Endothelial cell of umbilical vein (primary cell): ENCODE data around the gene FARP1. TPM values are rescaled to one million over a fixed set of nuclear protein-coding genes. Genes with fewer than 3 reads are reported as not detected.

Source experiments
- BruUV-seq: library from RNA; stranded (reverse); fragments of 400-500 nt; replicated peaks from 2 replicates; lab custom pipeline; 2021; lab: Mats Ljungman, UMichigan
- CTCF ChIA-PET: fragments of 300-600, 350-600 bp; sonication (Branson Sonifier 250); formaldehyde crosslinking; loops from one replicate; lab custom pipeline; 2021; ENCODE audit warnings: antibody characterized with exemption, inconsistent platforms; lab: Charles Lee
- POLR2A ChIA-PET: fragments of 300-600, 350-600 bp; sonication (Branson Sonifier 250); formaldehyde crosslinking; loops from one replicate; lab custom pipeline; 2021; ENCODE audit warnings: antibody characterized with exemption, inconsistent platforms; lab: Charles Lee
- DNase-seq: peaks from one replicate; pipeline ENCODE4 v3.0.0-alpha.2; 2011; ENCODE audit warnings: low read depth, low spot score
- FAIRE-seq: peaks from 2 replicates; lab custom pipeline; 2011; peaks lifted over from hg19 to GRCh38; lab: Jason Lieb, UNC
- H2AFZ ChIP-seq: 2 replicates; pipeline ENCODE4 v1.6.0; 2012; ENCODE audit warnings: low read depth, low read length, control low read depth, inconsistent platforms
- H3K27ac ChIP-seq: 2 replicates; pipeline ENCODE4 v1.5.1; 2011; ENCODE audit warnings: low read depth, mild to moderate bottlenecking, control low read depth, low read length, moderate library complexity; ENCODE audit not compliant: insufficient read depth
- H3K27me3 ChIP-seq, 2 experiments: 2 replicates each; pipeline versions ENCODE4 v1.6.0 to v1.6.1; 2011; ENCODE audit warnings: low read length in 2 of 2, mixed read lengths in 1 of 2; ENCODE audit not compliant: control insufficient read depth in 2 of 2, insufficient read depth in 2 of 2
- H3K36me3 ChIP-seq, 2 experiments: 2 replicates in 1 of 2; 3 replicates in 1 of 2; pipeline ENCODE4 v1.5.1; 2011; ENCODE audit warnings: low read length in 2 of 2, mild to moderate bottlenecking in 1 of 2, moderate library complexity in 1 of 2; ENCODE audit not compliant: control insufficient read depth in 2 of 2, insufficient read depth in 2 of 2; ENCODE audit errors: extremely low read depth in 1 of 2
- H3K4me1 ChIP-seq: 3 replicates; pipeline ENCODE4 v1.5.1; 2011; ENCODE audit warnings: mild to moderate bottlenecking, low read length; ENCODE audit not compliant: control insufficient read depth, insufficient read depth; ENCODE audit errors: extremely low read depth
- H3K4me2 ChIP-seq: 2 replicates; pipeline ENCODE4 v1.6.1; 2011; ENCODE audit warnings: low read length, control low read depth, mixed read lengths; ENCODE audit not compliant: insufficient read depth
- H3K4me3 ChIP-seq, 3 experiments: fragments of 200-600 bp in 1 of 3; sonication (generic), shearing (Covaris generic) in 1 of 3; replicated peaks in 1 of 3; 2 replicates each; pipeline ENCODE4 v1.5.1; 2011 to 2016; ENCODE audit warnings: control low read depth in 3 of 3, low read length in 3 of 3, mild to moderate bottlenecking in 2 of 3, inconsistent platforms in 1 of 3, low read depth in 1 of 3, moderate library complexity in 1 of 3; ENCODE audit not compliant: insufficient read depth in 1 of 3
- H3K79me2 ChIP-seq: 2 replicates; pipeline ENCODE4 v1.6.0; 2012; ENCODE audit warnings: low read length, inconsistent platforms; ENCODE audit not compliant: control insufficient read depth, insufficient read depth
- H3K9ac ChIP-seq: replicated peaks from 2 replicates; pipeline ENCODE3; 2011; ENCODE audit warnings: low read length, control low read depth; ENCODE audit not compliant: insufficient read depth; ENCODE audit errors: extremely low read depth
- H3K9me1 ChIP-seq: replicated peaks from 3 replicates; pipeline ENCODE4 v1.6.0; 2011; ENCODE audit warnings: mild to moderate bottlenecking, low read length; ENCODE audit not compliant: control insufficient read depth, insufficient read depth; ENCODE audit errors: extremely low read depth
- H3K9me3 ChIP-seq: replicated peaks from 2 replicates; pipeline ENCODE4 v1.5.1; 2012; ENCODE audit warnings: low read length, inconsistent platforms; ENCODE audit not compliant: control insufficient read depth, insufficient read depth
- H4K20me1 ChIP-seq: replicated peaks from 2 replicates; pipeline ENCODE3; 2011; ENCODE audit warnings: mild to moderate bottlenecking, low read length; ENCODE audit not compliant: control insufficient read depth, insufficient read depth; ENCODE audit errors: extremely low read depth
- CTCF ChIP-seq, 2 donors: IDR thresholded peaks; 1 replicate in 1 of 2; 2 replicates in 1 of 2; pipeline ENCODE4 v1.5.1; 2011; ENCODE audit warnings: low read length in 2 of 2, mild to moderate bottlenecking in 2 of 2, moderate library complexity in 2 of 2, control low read depth in 1 of 2, inconsistent platforms in 1 of 2, low read depth in 1 of 2; ENCODE audit not compliant: insufficient read depth in 1 of 2; ENCODE audit errors: extremely low read depth in 1 of 2
- EZH2 ChIP-seq: IDR thresholded peaks from 2 replicates; pipeline ENCODE4 v1.6.1; 2012; ENCODE audit warnings: borderline replicate concordance, low read depth, mild to moderate bottlenecking, moderate library complexity, low read length, inconsistent platforms; ENCODE audit not compliant: severe bottlenecking
- FOS ChIP-seq: IDR thresholded peaks from 2 replicates; pipeline ENCODE4 v1.6.1; 2011; ENCODE audit warnings: mild to moderate bottlenecking, low read length, moderate library complexity, borderline replicate concordance; ENCODE audit not compliant: insufficient read depth
- GATA2 ChIP-seq: IDR thresholded peaks from 2 replicates; pipeline ENCODE4 v1.7.0; 2011; ENCODE audit warnings: low read depth, mild to moderate bottlenecking, moderate library complexity, mixed read lengths, low read length; ENCODE audit not compliant: insufficient read length, insufficient read depth
- JUN ChIP-seq: IDR thresholded peaks from 2 replicates; pipeline ENCODE4 v1.6.1; 2011; ENCODE audit warnings: borderline replicate concordance, low read depth; ENCODE audit not compliant: insufficient read length, insufficient read depth
- MAX ChIP-seq: IDR thresholded peaks from 2 replicates; pipeline ENCODE4 v1.6.1; 2011; ENCODE audit not compliant: insufficient read depth, insufficient read length
- MYC ChIP-seq: IDR thresholded peaks from one replicate; pipeline ENCODE4 v1.6.1; 2011; ENCODE audit warnings: mild to moderate bottlenecking, low read depth, low read length
- POLR2A ChIP-seq: IDR thresholded peaks from 2 replicates; pipeline ENCODE4 v1.6.1; 2012; ENCODE audit warnings: low read depth, mild to moderate bottlenecking, control low read depth, low read length
- POLR2AphosphoS5 ChIP-seq: IDR thresholded peaks from 2 replicates; pipeline ENCODE4 v1.6.1; 2012; ENCODE audit warnings: low read depth, mild to moderate bottlenecking, control low read depth, low read length, moderate library complexity; ENCODE audit not compliant: insufficient read depth
- dilution Hi-C: fragments of 300-500 bp; cut with MboI; formaldehyde crosslinking; loops from one replicate; pipeline ENCODE4 v1.15.0; 2019; ENCODE audit warnings: low sequenced_read_pairs; ENCODE audit not compliant: extremely low pct_ligation_motif_present
- intact Hi-C: fragments of 100-400 bp; cut with micrococcal nuclease; formaldehyde crosslinking; loops from one replicate; pipeline ENCODE4 v1.10.0; 2022
- polyA plus RNA-seq, 4 experiments: library from polyadenylated mRNA; depleted of rRNA in 3 of 4; stranded (reverse) in 3 of 4; unstranded in 1 of 4; fragments of >200 nt; gene quantifications; 2 replicates each; pipeline versions ENCODE4 v1.2.1 to v1.2.3, GENCODE V29; 2011 to 2012; ENCODE audit warnings: missing spikeins in 1 of 4
- total RNA-seq: library from RNA; stranded (reverse); gene quantifications from 2 replicates; pipeline ENCODE4 v1.2.3, GENCODE V29; 2021

The FARP1 gene
- total and polyA plus RNA-seq, 2 donors (not counting 3 experiments of a cell fraction or from before 2014, with no cell fraction given) = 19.0 to 77.7 TPM

- Histone ChIP-seq H3K79me2 (no peaks in the 10 kb centered on the region), H3K4me3 (no peak overlapping the region), H4K20me1 (no peaks in the 10 kb centered on the region), H3K9ac (no peak overlapping the region), H3K9me1 (no peaks in the 10 kb centered on the region), H3K36me3 (no peaks in the 10 kb centered on the region), H3K4me1 (no peaks in the 10 kb centered on the region), H2AFZ (no peak overlapping the region), H3K9me3 (no peaks in the 10 kb centered on the region), H3K27ac (no peak overlapping the region), H3K4me2 (no peak overlapping the region), H3K27me3 (no peaks in the 10 kb centered on the region)
- FAIRE-seq (no peak), DNase-seq (no peak)
- dilution Hi-C loops = no loop called here
- ChIA-PET CTCF (interaction anchor here (1.4 to 1.6 kb wide), 2 partner anchors 13 to 23 kb away, joined by 3 to 5 read pairs; no protein-coding TSS in a partner anchor), POLR2A (no interaction called here)
- TF ChIP-seq MYC (no peak), GATA2 (no peak), POLR2AphosphoS5 (no peak), FOS (no peak), CTCF (IDR thresholded peaks at IDR 0.05; ENCODE audit: extremely low read depth in 1 of 2, insufficient read depth in 1 of 2, low read depth in 1 of 2, low read length in 2 of 2) (no peak), EZH2 (no peak), MAX (no peak), JUN (no peak), POLR2A (no peak)
- BruUV-seq = no TSS peak
- intact Hi-C loops = no loop called here
Observed at GRCh38 chr13:98343461-98343860, 200.6 kb downstream of the FARP1 start.
